ENCODE measurements around the gene SS18. TPM values are rescaled to one million over a fixed set of nuclear protein-coding genes. Genes with fewer than 3 reads are reported as not detected.

The SS18 gene
- total and polyA plus RNA-seq, 4 donors, result 16.3 to 74.7 (median 34.5) TPM

- H3K4me1 ChIP-seq (ENCODE audit: control insufficient read depth in 4 of 4, insufficient read depth in 4 of 4, low read length in 3 of 4), result no peaks in the 10 kb centered on the region
- no peak overlapping the region for H3K9ac ChIP-seq (ENCODE audit: low read depth in 1 of 2, low read length in 2 of 2)
- peaks cover 0 to 2% (median 0%) of the 10 kb centered on the region in 4 donors for H3K36me3 ChIP-seq (ENCODE audit: control insufficient read depth in 4 of 4, insufficient read depth in 3 of 4, low read depth in 1 of 4, low read length in 3 of 4)
- H3K9me3 ChIP-seq (ENCODE audit: control insufficient read depth in 4 of 4, low read length in 3 of 4), result no peaks in the 10 kb centered on the region
- no peak overlapping the region for H3K4me3 ChIP-seq (ENCODE audit: low read depth in 1 of 3, low read length in 3 of 3)
- DNase-seq (ENCODE audit: low spot score), result no peak
- no peaks in the 10 kb centered on the region for H3K27me3 ChIP-seq (ENCODE audit: control insufficient read depth in 4 of 4, insufficient read depth in 4 of 4, low read length in 3 of 4)
- WGBS, result 98% methylated on average over 1 of the region's 1 CpG
- TF ChIP-seq GABPA (IDR thresholded peaks at IDR 0.05 in 1 of 2, conservative IDR thresholded peaks at IDR 0.05 in 1 of 2), result no peak
- TF ChIP-seq REST (IDR thresholded peaks at IDR 0.05), result no peak
- TF ChIP-seq JUND (IDR thresholded peaks at IDR 0.05), result no peak
- no peak for TF ChIP-seq MAX (IDR thresholded peaks at IDR 0.05)
- TF ChIP-seq CTCF (IDR thresholded peaks at IDR 0.05; ENCODE audit: low read depth, low read length, missing input control), result no peak
- TF ChIP-seq YY1 (IDR thresholded peaks at IDR 0.05), result no peak
- TF ChIP-seq FOXA1 (IDR thresholded peaks at IDR 0.05), result no peak
- no peak for TF ChIP-seq EGR1 (IDR thresholded peaks at IDR 0.05; ENCODE audit: low read depth in 2 of 2)
- no peak for TF ChIP-seq HNF4G (IDR thresholded peaks at IDR 0.05)
- no peak for TF ChIP-seq TAF1 (conservative IDR thresholded peaks at IDR 0.05)
- TF ChIP-seq RAD21 (IDR thresholded peaks at IDR 0.05), result no peak
- no peak for TF ChIP-seq HNF4A (conservative IDR thresholded peaks at IDR 0.05)
- no peak for TF ChIP-seq FOXA2 (IDR thresholded peaks at IDR 0.05)
- TF ChIP-seq NR2F2 (IDR thresholded peaks at IDR 0.05), result no peak
- TF ChIP-seq SP1 (IDR thresholded peaks at IDR 0.05), result no peak
- no peak for TF ChIP-seq RXRA (IDR thresholded peaks at IDR 0.05)
- TF ChIP-seq ATF3 (IDR thresholded peaks at IDR 0.05), result no peak
- no peak for TF ChIP-seq ZBTB33 (IDR thresholded peaks at IDR 0.05)
- H3K27ac ChIP-seq (ENCODE audit: low read depth in 1 of 2, low read length in 2 of 2), result no peak overlapping the region
These were observed 81.8 kb downstream of the SS18 start for GRCh38 chr18:26008619-26009018.
